ENCODE results near the gene DUSP23. TPM values are rescaled to one million over a fixed set of nuclear protein-coding genes. Genes with fewer than 3 reads are reported as not detected.
A peak's percentile ranks its signal among the peaks of the same experiment; 100 is the strongest.

The DUSP23 gene
- total and polyA plus RNA-seq, 4 donors: 11.8 to 30.5 (median 23.1) TPM

- Histone ChIP-seq H3K36me3 (ENCODE audit: control insufficient read depth, insufficient read depth, low read length) (no peaks in the 10 kb centered on the region), H3K9me3 (ENCODE audit: control insufficient read depth, insufficient read depth, low read length) (no peaks in the 10 kb centered on the region), H3K4me3 (ENCODE audit: low read depth, low read length) (no peak overlapping the region), H3K27ac (ENCODE audit: low read depth, low read length) (no peak overlapping the region), H3K27me3 (ENCODE audit: control insufficient read depth, insufficient read depth, low read length) (no peaks in the 10 kb centered on the region), H3K4me1 (ENCODE audit: control insufficient read depth, insufficient read depth, low read length) (peaks cover 11% of the 10 kb centered on the region)
- DNase-seq (ENCODE audit: low read depth in 4 of 6, low spot score in 6 of 6): no peak
- no CpG with 5 or more reads among the region's 3 CpGs for WGBS (ENCODE audit: insufficient coverage)
Measured at GRCh38 chr1:159825564-159825963, 44.8 kb downstream of the DUSP23 start.

- no peak within 1 kb of the TSS for H3K27ac ChIP-seq (ENCODE audit: low read depth, low read length)
- peaks cover 15% of the 10 kb centered on the region for H3K4me1 ChIP-seq (ENCODE audit: control insufficient read depth, insufficient read depth, low read length)
- H3K36me3 ChIP-seq (ENCODE audit: control insufficient read depth, insufficient read depth, low read length): no peaks in the 10 kb centered on the region
- H3K9me3 ChIP-seq (ENCODE audit: control insufficient read depth, insufficient read depth, low read length): no peaks in the 10 kb centered on the region
- no peak for DNase-seq (ENCODE audit: low read depth in 4 of 6, low spot score in 6 of 6)
- no peak within 1 kb of the TSS for H3K4me3 ChIP-seq (ENCODE audit: low read depth, low read length)
- no peaks in the 10 kb centered on the region for H3K27me3 ChIP-seq (ENCODE audit: control insufficient read depth, insufficient read depth, low read length)
- 79% methylated on average over 11 of the region's 11 CpGs for WGBS (ENCODE audit: insufficient coverage)
Measured at GRCh38 chr1:159826441-159827101, 45.8 kb downstream of the DUSP23 start, which contains the start of gene SLAMF8. TSS of gene SLAMF8 (plus strand) at chr1:159826873. CDS start at chr1:159826899, 26 bp downstream.

GRCh38 chr1:159827102-159827490, 46.3 kb downstream of the DUSP23 start:
- H3K9me3 ChIP-seq (ENCODE audit: control insufficient read depth, insufficient read depth, low read length): no peaks in the 10 kb centered on the region
- H3K4me1 ChIP-seq (ENCODE audit: control insufficient read depth, insufficient read depth, low read length): peaks cover 15% of the 10 kb centered on the region
- 88% methylated on average over 6 of the region's 6 CpGs for WGBS (ENCODE audit: insufficient coverage)
- no peaks in the 10 kb centered on the region for H3K36me3 ChIP-seq (ENCODE audit: control insufficient read depth, insufficient read depth, low read length)
- no peak overlapping the region for H3K4me3 ChIP-seq (ENCODE audit: low read depth, low read length)
- DNase-seq (ENCODE audit: low read depth in 4 of 6, low spot score in 6 of 6): no peak
- H3K27me3 ChIP-seq (ENCODE audit: control insufficient read depth, insufficient read depth, low read length): no peaks in the 10 kb centered on the region
- H3K27ac ChIP-seq (ENCODE audit: low read depth, low read length): no peak overlapping the region

GRCh38 chr1:159827549-159827948, 46.8 kb downstream of the DUSP23 start:
- Histone ChIP-seq H3K4me1 (ENCODE audit: control insufficient read depth, insufficient read depth, low read length) (peaks cover 15% of the 10 kb centered on the region), H3K27me3 (ENCODE audit: control insufficient read depth, insufficient read depth, low read length) (no peaks in the 10 kb centered on the region), H3K4me3 (ENCODE audit: low read depth, low read length) (no peak overlapping the region), H3K27ac (ENCODE audit: low read depth, low read length) (no peak overlapping the region), H3K36me3 (ENCODE audit: control insufficient read depth, insufficient read depth, low read length) (no peaks in the 10 kb centered on the region), H3K9me3 (ENCODE audit: control insufficient read depth, insufficient read depth, low read length) (no peaks in the 10 kb centered on the region)
- 100% methylated on average over 1 of the region's 3 CpGs for WGBS (ENCODE audit: insufficient coverage)
- DNase-seq (ENCODE audit: low read depth in 4 of 6, low spot score in 6 of 6): no peak

- DNase-seq (ENCODE audit: low read depth in 4 of 6, low spot score in 6 of 6): no peak
- Histone ChIP-seq H3K4me3 (ENCODE audit: low read depth, low read length) (no peak overlapping the region), H3K4me1 (ENCODE audit: control insufficient read depth, insufficient read depth, low read length) (peaks cover 11% of the 10 kb centered on the region), H3K27me3 (ENCODE audit: control insufficient read depth, insufficient read depth, low read length) (no peaks in the 10 kb centered on the region), H3K27ac (ENCODE audit: low read depth, low read length) (no peak overlapping the region), H3K9me3 (ENCODE audit: control insufficient read depth, insufficient read depth, low read length) (no peaks in the 10 kb centered on the region), H3K36me3 (ENCODE audit: control insufficient read depth, insufficient read depth, low read length) (no peaks in the 10 kb centered on the region)
- WGBS (ENCODE audit: insufficient coverage): no CpG with 5 or more reads among the region's 3 CpGs
Measured at GRCh38 chr1:159828176-159828575, 47.4 kb downstream of the DUSP23 start.

GRCh38 chr1:159828581-159829272, 48.0 kb downstream of the DUSP23 start:
- H3K9me3 ChIP-seq (ENCODE audit: control insufficient read depth, insufficient read depth, low read length): no peaks in the 10 kb centered on the region
- WGBS (ENCODE audit: insufficient coverage): 83% methylated on average over 9 of the region's 11 CpGs
- no peaks in the 10 kb centered on the region for H3K36me3 ChIP-seq (ENCODE audit: control insufficient read depth, insufficient read depth, low read length)
- H3K4me1 ChIP-seq (ENCODE audit: control insufficient read depth, insufficient read depth, low read length): peaks cover 10% of the 10 kb centered on the region
- H3K27ac ChIP-seq (ENCODE audit: low read depth, low read length): no peak overlapping the region
- H3K4me3 ChIP-seq (ENCODE audit: low read depth, low read length): no peak overlapping the region
- DNase-seq (ENCODE audit: low read depth in 4 of 6, low spot score in 6 of 6): no peak
- no peaks in the 10 kb centered on the region for H3K27me3 ChIP-seq (ENCODE audit: control insufficient read depth, insufficient read depth, low read length)

- DNase-seq (ENCODE audit: low read depth in 4 of 6, low spot score in 6 of 6): no peak
- 32% methylated on average over 3 of the region's 3 CpGs for whole genome bisulfite sequencing (ENCODE audit: insufficient coverage)
Measured at GRCh38 chr1:159829273-159829634, 48.5 kb downstream of the DUSP23 start.

GRCh38 chr1:159829822-159830465, 49.2 kb downstream of the DUSP23 start:
- H3K36me3 ChIP-seq (ENCODE audit: control insufficient read depth, insufficient read depth, low read length): no peaks in the 10 kb centered on the region
- H3K9me3 ChIP-seq (ENCODE audit: control insufficient read depth, insufficient read depth, low read length): no peaks in the 10 kb centered on the region
- 83% methylated on average over 18 of the region's 18 CpGs for WGBS (ENCODE audit: insufficient coverage)
- DNase-seq (ENCODE audit: low read depth in 4 of 6, low spot score in 6 of 6): peak in 1 of 6 donors; percentile 53
- no peak overlapping the region for H3K4me3 ChIP-seq (ENCODE audit: low read depth, low read length)
- H3K4me1 ChIP-seq (ENCODE audit: control insufficient read depth, insufficient read depth, low read length): peaks cover 10% of the 10 kb centered on the region
- no peak overlapping the region for H3K27ac ChIP-seq (ENCODE audit: low read depth, low read length)
- H3K27me3 ChIP-seq (ENCODE audit: control insufficient read depth, insufficient read depth, low read length): no peaks in the 10 kb centered on the region

More at GRCh38 chr1:159829273-159829634, 48.5 kb downstream of the DUSP23 start:
- H3K9me3 ChIP-seq (ENCODE audit: control insufficient read depth, insufficient read depth, low read length): no peaks in the 10 kb centered on the region
- peaks cover 10% of the 10 kb centered on the region for H3K4me1 ChIP-seq (ENCODE audit: control insufficient read depth, insufficient read depth, low read length)
- no peak overlapping the region for H3K27ac ChIP-seq (ENCODE audit: low read depth, low read length)
- H3K36me3 ChIP-seq (ENCODE audit: control insufficient read depth, insufficient read depth, low read length): no peaks in the 10 kb centered on the region
- H3K27me3 ChIP-seq (ENCODE audit: control insufficient read depth, insufficient read depth, low read length): no peaks in the 10 kb centered on the region
- H3K4me3 ChIP-seq (ENCODE audit: low read depth, low read length): no peak overlapping the region

GRCh38 chr1:159830722-159831121, 50.0 kb downstream of the DUSP23 start:
- Histone ChIP-seq H3K27me3 (ENCODE audit: control insufficient read depth, insufficient read depth, low read length) (no peaks in the 10 kb centered on the region), H3K4me1 (ENCODE audit: control insufficient read depth, insufficient read depth, low read length) (peaks cover 10% of the 10 kb centered on the region), H3K36me3 (ENCODE audit: control insufficient read depth, insufficient read depth, low read length) (no peaks in the 10 kb centered on the region), H3K4me3 (ENCODE audit: low read depth, low read length) (no peak overlapping the region), H3K27ac (ENCODE audit: low read depth, low read length) (no peak overlapping the region), H3K9me3 (ENCODE audit: control insufficient read depth, insufficient read depth, low read length) (no peaks in the 10 kb centered on the region)
- peak in 1 of 6 donors; percentile 9 for DNase-seq (ENCODE audit: low read depth in 4 of 6, low spot score in 6 of 6)
- 73% methylated on average over 8 of the region's 8 CpGs for WGBS (ENCODE audit: insufficient coverage)
